COLO668 (cell line): ENCODE measurements around the gene PHKG2.
A peak's percentile ranks its signal among the peaks of the same experiment; 100 is the strongest.

Source experiments
- DNase-seq: peaks from one replicate; lab custom pipeline; 2025; ENCODE audit not compliant: unreplicated experiment; lab: John Stamatoyannopoulos, UW

Gene PHKG2

DNA sequence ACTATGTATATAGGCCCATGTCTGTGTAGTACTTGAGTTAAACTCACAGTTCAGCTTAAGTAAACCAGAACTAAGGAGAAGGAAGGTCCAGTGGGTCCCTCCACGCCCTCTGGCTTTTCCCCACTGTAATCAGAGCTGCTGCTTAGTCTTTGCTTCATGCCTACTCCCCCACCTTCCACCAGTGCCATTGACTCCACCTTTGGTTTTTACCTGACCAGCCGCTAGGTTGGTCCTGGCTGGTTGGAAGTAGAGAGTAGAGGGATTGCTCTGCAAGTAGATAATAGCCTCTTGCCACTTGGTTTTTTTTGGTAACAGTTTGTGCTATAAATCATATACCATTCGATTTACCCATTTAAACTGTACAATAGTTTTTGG lies 22.8 kb upstream of the PHKG2 start:
- no peak for DNase-seq

- no peak for DNase-seq
Observed at GRCh38 chr16:30728321-30728720, 19.9 kb upstream of the PHKG2 start.

DNA sequence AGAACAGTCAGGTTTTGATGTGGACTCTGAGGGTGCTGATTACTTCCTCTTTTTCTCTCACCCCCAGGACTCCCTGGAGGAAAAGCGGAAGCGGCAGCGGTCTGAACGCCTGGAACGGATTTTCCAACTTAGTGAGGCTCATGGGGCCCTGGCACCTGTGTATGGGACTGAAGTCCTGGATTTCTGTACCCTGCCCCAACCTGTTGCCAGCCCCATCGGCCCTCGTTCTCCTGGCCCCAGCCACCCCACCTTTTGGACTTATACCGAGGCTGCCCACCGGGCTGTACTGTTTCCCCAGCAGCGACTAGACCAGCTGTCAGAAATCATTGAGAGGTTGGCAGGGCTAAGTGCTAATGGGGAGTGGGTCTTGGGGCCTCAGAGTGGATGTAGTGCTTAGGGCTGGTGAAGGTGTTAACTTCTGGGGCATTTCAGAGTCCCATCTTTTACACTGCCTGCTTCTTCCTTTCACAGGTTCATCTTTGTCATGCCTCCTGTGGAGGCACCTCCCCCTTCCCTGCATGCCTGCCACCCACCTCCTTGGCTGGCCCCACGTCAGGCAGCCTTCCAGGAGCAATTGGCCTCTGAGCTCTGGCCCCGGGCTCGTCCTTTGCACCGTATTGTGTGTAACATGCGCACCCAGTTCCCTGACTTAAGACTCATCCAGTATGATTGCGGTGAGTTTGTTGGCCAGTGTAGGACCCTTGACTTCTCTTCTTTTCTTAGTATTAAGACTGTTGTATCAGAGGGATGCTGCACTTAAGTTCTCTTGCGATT lies 19.1 kb upstream of the PHKG2 start:
- no peak for DNase-seq

GRCh38 chr16:30731411-30731810 lies 16.8 kb upstream of the PHKG2 start:
- DNase-seq: no peak

DNA sequence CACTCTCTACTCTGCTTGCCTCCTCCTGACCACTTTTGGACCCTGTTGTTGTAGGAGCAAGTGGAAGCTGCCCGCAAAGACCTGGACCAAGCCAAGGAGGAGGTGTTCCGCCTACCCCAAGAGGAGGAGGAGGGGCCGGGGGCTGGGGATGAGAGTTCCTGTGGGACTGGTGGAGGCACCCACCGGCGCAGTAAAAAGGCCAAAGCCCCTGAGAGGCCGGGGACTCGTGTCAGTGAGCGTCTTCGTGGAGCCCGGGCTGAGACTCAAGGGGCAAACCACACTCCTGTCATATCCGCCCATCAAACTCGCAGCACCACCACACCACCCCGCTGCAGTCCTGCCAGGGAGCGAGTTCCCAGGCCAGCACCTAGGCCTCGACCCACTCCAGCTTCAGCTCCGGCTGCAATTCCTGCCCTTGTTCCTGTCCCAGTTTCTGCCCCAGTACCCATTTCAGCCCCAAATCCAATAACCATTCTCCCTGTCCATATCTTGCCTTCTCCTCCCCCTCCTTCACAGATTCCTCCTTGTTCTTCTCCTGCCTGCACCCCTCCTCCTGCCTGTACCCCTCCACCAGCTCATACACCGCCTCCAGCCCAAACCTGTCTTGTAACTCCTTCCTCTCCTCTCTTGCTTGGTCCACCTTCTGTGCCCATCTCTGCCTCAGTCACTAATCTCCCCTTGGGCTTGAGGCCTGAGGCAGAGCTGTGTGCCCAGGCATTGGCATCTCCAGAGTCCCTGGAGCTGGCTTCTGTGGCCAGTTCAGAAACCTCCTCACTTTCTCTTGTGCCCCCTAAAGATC lies 11.0 kb upstream of the PHKG2 start:
- DNase-seq: no peak

- no peak for DNase-seq
Observed at GRCh38 chr16:30737794-30738648, 10.2 kb upstream of the PHKG2 start.

- no peak for DNase-seq
Observed at GRCh38 chr16:30738984-30739951, 9.0 kb upstream of the PHKG2 start.

DNA sequence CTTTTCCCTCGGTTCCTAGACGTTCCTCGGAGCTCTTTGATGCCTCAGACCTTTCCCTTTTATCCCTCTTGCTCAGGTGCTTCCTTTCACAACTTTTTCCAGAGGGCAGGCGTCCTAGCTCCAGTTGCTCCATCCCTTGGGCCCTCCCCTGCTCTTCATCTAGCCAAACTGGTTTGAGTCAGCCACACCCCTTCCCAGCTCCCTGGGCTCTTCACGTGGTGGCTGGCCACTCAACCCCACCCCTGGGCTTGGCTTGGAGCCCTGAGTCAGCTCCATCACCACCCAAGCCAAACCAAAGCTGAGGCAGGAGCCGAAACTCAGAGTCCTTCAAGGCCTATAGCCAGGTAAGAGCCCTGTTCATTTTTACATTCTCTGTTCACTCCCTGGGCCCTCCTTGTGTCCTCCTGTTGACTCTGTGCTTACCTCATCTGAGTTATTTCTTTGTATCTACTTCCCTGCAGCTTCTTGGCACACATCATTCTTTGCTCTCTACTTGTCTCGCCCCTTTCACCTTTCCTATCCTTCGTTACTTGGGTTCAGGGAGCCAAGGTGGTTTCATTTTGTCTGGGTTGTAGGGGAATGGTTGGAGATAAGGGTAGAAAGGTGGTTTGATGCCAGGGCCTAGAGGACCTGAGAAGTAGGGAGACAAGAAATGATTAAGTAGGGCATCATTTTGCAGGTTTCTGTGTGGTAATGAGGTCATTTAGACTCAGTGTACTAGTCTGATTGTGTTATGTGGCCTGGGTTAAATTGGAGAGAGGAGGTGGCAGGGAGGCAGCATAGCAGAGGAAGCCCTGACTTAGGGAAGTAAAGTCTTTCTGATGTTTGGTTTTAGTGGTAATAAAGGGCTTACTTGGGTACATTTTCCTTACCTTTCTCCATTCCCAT lies 7.6 kb upstream of the PHKG2 start:
- DNase-seq: peak; percentile 58

- DNase-seq: no peak
Observed at GRCh38 chr16:30741461-30741914, 6.7 kb upstream of the PHKG2 start.

DNA sequence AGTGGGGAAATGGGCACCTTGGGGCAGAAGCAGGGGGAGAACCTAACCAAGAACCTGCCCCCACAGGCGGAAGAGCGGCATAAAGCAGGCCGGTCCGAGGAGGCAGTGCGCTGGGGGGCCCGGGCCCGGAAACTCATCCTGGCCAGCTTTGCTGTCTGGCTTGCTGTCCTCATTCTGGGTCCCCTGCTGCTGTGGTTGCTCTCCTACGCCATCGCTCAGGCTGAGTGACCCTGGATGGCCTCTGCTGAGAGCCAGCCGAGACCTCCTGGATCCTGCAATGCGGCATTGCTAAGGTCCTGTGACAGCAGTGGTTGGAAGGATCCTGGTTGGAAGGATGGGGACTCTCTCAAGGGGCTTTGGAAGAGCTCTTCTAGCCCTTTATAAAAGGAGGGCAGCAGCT lies 4.5 kb upstream of the PHKG2 start:
- no peak for DNase-seq

DNA sequence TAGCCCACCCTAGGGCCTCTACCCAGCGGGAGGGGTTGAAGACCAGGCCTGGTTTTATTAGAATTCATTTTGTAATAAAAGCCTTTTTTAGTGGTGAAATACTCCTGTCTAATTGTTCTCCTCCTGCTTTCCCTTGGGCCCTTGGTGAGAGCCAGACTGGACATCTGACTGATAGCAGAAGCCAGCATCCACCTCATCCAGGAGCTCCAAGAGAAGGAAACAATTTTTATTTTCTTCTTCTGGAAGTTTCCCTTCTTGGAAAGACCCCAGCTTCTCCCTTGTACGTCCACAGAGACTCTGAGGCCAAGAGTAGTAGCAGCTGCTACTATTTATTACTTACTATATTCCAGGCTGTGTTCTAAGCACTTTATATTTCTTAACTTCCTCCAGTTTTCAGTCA lies 4.0 kb upstream of the PHKG2 start:
- no peak for DNase-seq

DNA sequence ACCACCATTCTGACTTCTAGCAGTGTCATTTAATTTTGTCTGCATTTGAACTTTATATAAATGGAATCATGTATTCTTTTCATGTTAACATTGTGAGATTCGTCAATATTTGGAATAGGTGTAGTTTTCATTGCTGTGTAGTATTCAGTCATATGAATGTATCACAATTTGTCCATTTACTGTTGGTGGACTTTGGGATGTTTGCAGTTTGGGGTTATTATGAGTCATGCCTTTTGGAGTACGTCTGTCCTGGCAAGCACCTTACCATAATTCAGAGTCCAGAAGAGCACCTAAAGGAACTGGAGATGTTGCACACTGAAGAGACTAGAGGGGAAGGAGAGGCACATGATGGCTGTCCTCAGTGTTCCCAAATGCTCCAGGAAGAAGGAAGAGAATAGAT lies 3.1 kb upstream of the PHKG2 start:
- DNase-seq: no peak

GRCh38 chr16:30746638-30747175 lies 1.5 kb upstream of the PHKG2 start:
- DNase-seq: no peak

DNA sequence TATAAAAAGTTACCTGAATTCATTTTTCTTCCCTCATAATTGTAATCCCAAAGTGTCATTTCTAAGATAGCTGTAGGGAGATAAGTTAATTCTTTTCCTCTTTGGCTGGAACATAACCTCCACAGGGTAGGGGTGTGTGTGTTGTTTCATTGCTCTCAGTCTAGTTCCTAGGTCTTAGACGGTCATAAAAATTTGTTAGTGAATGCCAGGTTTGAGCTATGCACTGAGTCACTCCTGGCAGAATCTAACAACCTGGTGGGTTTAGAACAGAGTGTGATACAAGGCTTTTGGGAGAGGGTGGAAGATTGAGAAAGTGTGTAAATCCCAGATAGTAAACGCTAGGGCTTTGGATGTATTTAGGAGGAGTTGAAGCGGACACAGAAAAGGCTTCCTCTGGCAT lies 894 bp upstream of the PHKG2 start:
- DNase-seq: no peak

DNA sequence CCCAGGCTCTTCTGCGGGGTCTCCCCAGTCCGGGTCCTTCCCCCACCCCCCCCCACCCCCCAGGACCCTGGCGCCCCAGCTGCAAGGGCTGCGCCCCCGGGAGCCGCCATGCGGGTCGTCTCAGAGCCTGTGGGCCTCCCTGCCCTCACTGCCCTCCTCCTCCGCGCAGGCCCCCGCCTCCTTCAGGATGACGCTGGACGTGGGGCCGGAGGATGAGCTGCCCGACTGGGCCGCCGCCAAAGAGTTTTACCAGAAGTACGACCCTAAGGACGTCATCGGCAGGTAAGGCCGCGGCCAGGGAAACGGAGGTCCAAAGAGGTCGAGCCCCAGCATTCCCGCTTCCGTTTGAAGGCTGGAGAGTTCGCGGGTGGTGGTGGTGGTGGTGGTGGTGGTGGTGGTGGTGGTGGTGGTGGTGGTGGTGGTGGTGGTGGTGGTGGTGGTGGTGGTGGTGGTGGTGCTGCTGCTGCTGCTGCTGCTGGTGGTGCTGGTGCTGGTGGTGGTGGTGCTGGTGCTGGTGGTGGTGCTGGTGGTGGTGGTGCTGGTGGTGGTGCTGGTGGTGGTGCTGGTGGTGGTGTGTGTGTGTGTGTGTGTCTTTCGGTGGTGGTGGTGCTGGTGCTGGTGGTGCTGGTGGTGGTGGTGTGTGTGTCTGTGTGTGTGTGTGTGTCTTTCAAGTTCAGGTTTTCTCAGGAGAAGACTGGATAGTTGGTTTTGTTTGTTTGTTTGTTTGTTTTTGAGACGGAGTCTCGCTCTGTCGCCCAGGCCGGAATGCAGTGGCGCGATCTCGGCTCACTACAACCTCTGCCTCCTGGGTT lies 615 bp downstream of the PHKG2 start:
- peak; percentile 35 for DNase-seq

DNA sequence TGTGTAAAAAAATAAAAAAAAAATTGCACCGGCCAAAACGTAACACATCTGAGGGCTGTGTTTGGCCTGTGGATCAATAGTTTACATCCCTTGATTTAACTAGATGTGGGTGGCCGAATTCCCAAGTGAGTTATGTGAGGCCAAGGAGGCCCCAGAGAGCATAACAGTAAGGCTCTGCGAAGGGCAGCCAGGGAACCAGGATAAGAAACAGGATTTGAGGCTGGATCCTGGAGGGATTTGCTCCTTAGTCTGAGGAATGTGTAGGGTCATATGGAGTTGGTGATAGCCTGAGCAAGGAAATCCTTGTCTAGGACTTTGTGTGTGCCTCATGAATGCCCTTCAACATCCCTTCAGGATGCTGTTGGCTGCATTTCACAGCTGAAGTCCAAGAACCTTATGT lies 2.0 kb downstream of the PHKG2 start:
- no peak for DNase-seq

- no peak for DNase-seq
Observed at GRCh38 chr16:30750876-30751465, 2.7 kb downstream of the PHKG2 start.

GRCh38 chr16:30753596-30753995 lies 5.4 kb downstream of the PHKG2 start:
- DNase-seq: no peak
